ENCODE data around the gene GPR157.

DNA sequence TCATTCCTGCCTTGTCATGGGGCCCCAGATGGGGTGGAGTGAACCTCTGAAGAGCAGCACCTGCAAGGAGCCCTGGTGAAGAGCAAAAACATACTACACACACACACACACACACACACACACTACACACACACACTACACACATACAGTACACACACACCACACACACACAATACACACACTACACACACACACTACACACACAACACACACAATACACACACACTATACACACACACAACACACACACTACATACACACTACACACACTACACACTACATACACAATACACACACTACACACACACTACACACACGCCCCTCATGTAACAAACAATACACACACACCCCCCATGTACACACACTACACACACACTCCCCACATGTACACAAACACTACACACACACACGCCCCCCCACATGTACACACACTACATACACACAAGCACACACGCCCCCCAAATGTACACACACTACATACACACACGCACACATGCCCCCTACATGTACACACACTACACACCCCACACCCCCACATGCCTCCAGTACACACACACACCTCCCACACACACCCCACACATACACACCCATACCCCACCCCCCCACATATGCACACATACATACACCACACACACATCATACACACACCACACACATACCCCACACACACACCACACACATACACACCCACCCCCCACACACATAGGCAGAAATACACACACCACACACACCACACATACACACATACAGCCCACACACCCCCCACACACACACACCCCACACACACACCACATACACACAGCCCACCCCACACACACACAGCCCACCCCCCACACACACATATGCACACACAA lies 68.8 kb downstream of the GPR157 start:
- TF ChIP-seq STAT1 (IDR thresholded peaks at IDR 0.05; ENCODE audit: unreplicated experiment) (no peak), POLR2AphosphoS5 (IDR thresholded peaks at IDR 0.05; ENCODE audit: low read depth) (no peak), EZH2 (IDR thresholded peaks at IDR 0.05; ENCODE audit: low read depth, unreplicated experiment) (no peak), EZH2phosphoT487 (IDR thresholded peaks at IDR 0.05; ENCODE audit: unreplicated experiment) (no peak), CREB1 (CRISPR knock-in tag; IDR thresholded peaks at IDR 0.05; ENCODE audit: low read depth) (no peak)
- TF ChIP-seq, protein P1, sequence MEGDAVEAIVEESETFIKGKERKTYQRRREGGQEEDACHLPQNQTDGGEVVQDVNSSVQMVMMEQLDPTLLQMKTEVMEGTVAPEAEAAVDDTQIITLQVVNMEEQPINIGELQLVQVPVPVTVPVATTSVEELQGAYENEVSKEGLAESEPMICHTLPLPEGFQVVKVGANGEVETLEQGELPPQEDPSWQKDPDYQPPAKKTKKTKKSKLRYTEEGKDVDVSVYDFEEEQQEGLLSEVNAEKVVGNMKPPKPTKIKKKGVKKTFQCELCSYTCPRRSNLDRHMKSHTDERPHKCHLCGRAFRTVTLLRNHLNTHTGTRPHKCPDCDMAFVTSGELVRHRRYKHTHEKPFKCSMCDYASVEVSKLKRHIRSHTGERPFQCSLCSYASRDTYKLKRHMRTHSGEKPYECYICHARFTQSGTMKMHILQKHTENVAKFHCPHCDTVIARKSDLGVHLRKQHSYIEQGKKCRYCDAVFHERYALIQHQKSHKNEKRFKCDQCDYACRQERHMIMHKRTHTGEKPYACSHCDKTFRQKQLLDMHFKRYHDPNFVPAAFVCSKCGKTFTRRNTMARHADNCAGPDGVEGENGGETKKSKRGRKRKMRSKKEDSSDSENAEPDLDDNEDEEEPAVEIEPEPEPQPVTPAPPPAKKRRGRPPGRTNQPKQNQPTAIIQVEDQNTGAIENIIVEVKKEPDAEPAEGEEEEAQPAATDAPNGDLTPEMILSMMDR (conservative IDR thresholded peaks at IDR 0.05; ENCODE audit: low read depth in 2 of 2), result no peak
- TF ChIP-seq, protein P2, sequence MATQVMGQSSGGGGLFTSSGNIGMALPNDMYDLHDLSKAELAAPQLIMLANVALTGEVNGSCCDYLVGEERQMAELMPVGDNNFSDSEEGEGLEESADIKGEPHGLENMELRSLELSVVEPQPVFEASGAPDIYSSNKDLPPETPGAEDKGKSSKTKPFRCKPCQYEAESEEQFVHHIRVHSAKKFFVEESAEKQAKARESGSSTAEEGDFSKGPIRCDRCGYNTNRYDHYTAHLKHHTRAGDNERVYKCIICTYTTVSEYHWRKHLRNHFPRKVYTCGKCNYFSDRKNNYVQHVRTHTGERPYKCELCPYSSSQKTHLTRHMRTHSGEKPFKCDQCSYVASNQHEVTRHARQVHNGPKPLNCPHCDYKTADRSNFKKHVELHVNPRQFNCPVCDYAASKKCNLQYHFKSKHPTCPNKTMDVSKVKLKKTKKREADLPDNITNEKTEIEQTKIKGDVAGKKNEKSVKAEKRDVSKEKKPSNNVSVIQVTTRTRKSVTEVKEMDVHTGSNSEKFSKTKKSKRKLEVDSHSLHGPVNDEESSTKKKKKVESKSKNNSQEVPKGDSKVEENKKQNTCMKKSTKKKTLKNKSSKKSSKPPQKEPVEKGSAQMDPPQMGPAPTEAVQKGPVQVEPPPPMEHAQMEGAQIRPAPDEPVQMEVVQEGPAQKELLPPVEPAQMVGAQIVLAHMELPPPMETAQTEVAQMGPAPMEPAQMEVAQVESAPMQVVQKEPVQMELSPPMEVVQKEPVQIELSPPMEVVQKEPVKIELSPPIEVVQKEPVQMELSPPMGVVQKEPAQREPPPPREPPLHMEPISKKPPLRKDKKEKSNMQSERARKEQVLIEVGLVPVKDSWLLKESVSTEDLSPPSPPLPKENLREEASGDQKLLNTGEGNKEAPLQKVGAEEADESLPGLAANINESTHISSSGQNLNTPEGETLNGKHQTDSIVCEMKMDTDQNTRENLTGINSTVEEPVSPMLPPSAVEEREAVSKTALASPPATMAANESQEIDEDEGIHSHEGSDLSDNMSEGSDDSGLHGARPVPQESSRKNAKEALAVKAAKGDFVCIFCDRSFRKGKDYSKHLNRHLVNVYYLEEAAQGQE (IDR thresholded peaks at IDR 0.05; ENCODE audit: unreplicated experiment), result no peak
